Epithelial cell of proximal tubule (primary cell): ENCODE measurements around the gene SLC23A2. TPM values are rescaled to one million over a fixed set of nuclear protein-coding genes. Genes with fewer than 3 reads are reported as not detected.
"Not testable (repeated sequence)": the region's sequence is repeated elsewhere in the genome, so short reads cannot be mapped to it uniquely, and the experiment has no call there.

Source experiments
- DNase-seq: peaks from one replicate; pipeline ENCODE4 v3.0.0-alpha.2; 2011; ENCODE audit warnings: low read depth
- H3K4me3 ChIP-seq: 2 replicates; pipeline ENCODE4 v1.5.1; 2011; ENCODE audit warnings: low read depth, mild to moderate bottlenecking, low read length
- CTCF ChIP-seq: conservative IDR thresholded peaks from 2 replicates; pipeline ENCODE4 v1.5.1; 2012; ENCODE audit warnings: low read depth, mild to moderate bottlenecking, low read length
- total RNA-seq: library from RNA; depleted of rRNA; stranded (reverse); fragments of >200 nt; gene quantifications from 2 replicates; pipeline ENCODE4 v1.2.3, GENCODE V29; 2015

SLC23A2 gene
- total RNA-seq, 1 donor from 2014 or later = 5.3 TPM

GRCh38 chr20:5024982-5025381, 23.7 kb upstream of the SLC23A2 start:
- no peak for DNase-seq
- TF ChIP-seq CTCF = no peak
- H3K4me3 ChIP-seq = no peak overlapping the region

GRCh38 chr20:5024103-5024502, 22.8 kb upstream of the SLC23A2 start:
- TF ChIP-seq CTCF = no peak
- no peak for DNase-seq
- H3K4me3 ChIP-seq = no peak overlapping the region

GRCh38 chr20:5023171-5023570, 21.9 kb upstream of the SLC23A2 start:
- H3K4me3 ChIP-seq, DNase-seq: not testable (repeated sequence)

- TF ChIP-seq CTCF = no peak
- no peak for DNase-seq
These were observed 19.4 kb upstream of the SLC23A2 start for GRCh38 chr20:5020760-5021159.

GRCh38 chr20:5013682-5014447, 12.6 kb upstream of the SLC23A2 start:
- H3K4me3 ChIP-seq = no peak overlapping the region
- no peak for TF ChIP-seq CTCF
- no peak for DNase-seq

More at GRCh38 chr20:5020760-5021159, 19.4 kb upstream of the SLC23A2 start:
- H3K4me3 ChIP-seq = no peak overlapping the region

GRCh38 chr20:5008759-5009158, 7.4 kb upstream of the SLC23A2 start:
- TF ChIP-seq CTCF = no peak
- no peak overlapping the region for H3K4me3 ChIP-seq
- DNase-seq = peak; percentile 2

- no peak overlapping the region for H3K4me3 ChIP-seq
- DNase-seq = no peak
- no peak for TF ChIP-seq CTCF
These were observed 4.0 kb upstream of the SLC23A2 start for GRCh38 chr20:5005326-5005725.

- not testable (repeated sequence) for H3K4me3 ChIP-seq, DNase-seq
These were observed 3.5 kb upstream of the SLC23A2 start for GRCh38 chr20:5004825-5005224.
